ENCODE measurements around the gene MRPL40.
A peak's percentile ranks its signal among the peaks of the same experiment; 100 is the strongest.

MRPL40 gene

GRCh38 chr22:19464975-19465374 lies 32.6 kb downstream of the MRPL40 start:
- no peak overlapping the region for H3K4me3 ChIP-seq
- H3K4me1 ChIP-seq: no peaks in the 10 kb centered on the region; the same call in 1 of the 2 replicates
- no peaks in the 10 kb centered on the region for H3K27me3 ChIP-seq (ENCODE audit: low read depth)
- H3K36me3 ChIP-seq (replicated peaks): peaks cover 82% of the 10 kb centered on the region
- in situ Hi-C loops (cut with MboI; ENCODE audit: low sequenced_read_pairs): no loop called here
- H3K9me3 ChIP-seq: no peaks in the 10 kb centered on the region
- no peak for DNase-seq (ENCODE audit: low spot score in 2 of 2)

- no peak for DNase-seq (ENCODE audit: low spot score in 2 of 2)
- H3K4me1 ChIP-seq: no peaks in the 10 kb centered on the region; the same call in 1 of the 2 replicates
- H3K9me3 ChIP-seq: no peaks in the 10 kb centered on the region
- in situ Hi-C loops (cut with MboI; ENCODE audit: low sequenced_read_pairs): no loop called here
- no peaks in the 10 kb centered on the region for H3K27me3 ChIP-seq (ENCODE audit: low read depth)
- peaks cover 83% of the 10 kb centered on the region for H3K36me3 ChIP-seq (replicated peaks)
- H3K4me3 ChIP-seq: no peak overlapping the region
Measured at GRCh38 chr22:19466126-19466716, 33.9 kb downstream of the MRPL40 start.

GRCh38 chr22:19466848-19467752 lies 34.8 kb downstream of the MRPL40 start:
- no peak for DNase-seq (ENCODE audit: low spot score in 2 of 2)
- Histone ChIP-seq H3K36me3 (replicated peaks) (peaks cover 91% of the 10 kb centered on the region), H3K4me3 (no peak overlapping the region)

DNA sequence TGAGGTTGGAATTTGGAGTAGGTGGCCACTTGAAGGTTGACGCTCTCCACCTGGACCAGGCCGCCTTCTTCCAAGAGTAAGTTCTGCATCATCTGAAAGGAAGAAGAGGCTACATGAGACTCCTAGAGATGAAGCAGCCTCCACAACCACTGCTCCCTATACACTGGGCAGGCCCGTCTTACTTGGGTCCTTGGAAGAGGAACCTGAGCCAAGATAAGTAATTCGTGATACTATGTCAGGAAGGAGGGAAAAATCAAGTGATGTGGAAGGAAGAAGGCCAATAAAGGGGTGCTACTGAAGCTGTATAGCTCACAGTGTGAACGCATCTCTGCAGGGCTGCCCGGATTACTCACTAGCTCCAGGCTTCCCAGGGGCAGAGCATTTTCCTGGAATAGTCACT lies 35.6 kb downstream of the MRPL40 start:
- no peak for DNase-seq (ENCODE audit: low spot score in 2 of 2)
- H3K27me3 ChIP-seq (ENCODE audit: low read depth): no peaks in the 10 kb centered on the region
- H3K9me3 ChIP-seq: no peaks in the 10 kb centered on the region
- H3K4me1 ChIP-seq: no peaks in the 10 kb centered on the region; the same call in 1 of the 2 replicates
- in situ Hi-C loops (cut with MboI; ENCODE audit: low sequenced_read_pairs): no loop called here
- H3K36me3 ChIP-seq (replicated peaks): peaks cover 89% of the 10 kb centered on the region
- no peak overlapping the region for H3K4me3 ChIP-seq

More at GRCh38 chr22:19466848-19467752, 34.8 kb downstream of the MRPL40 start:
- in situ Hi-C loops (cut with MboI; ENCODE audit: low sequenced_read_pairs): no loop called here
- H3K9me3 ChIP-seq: no peaks in the 10 kb centered on the region
- no peaks in the 10 kb centered on the region for H3K27me3 ChIP-seq (ENCODE audit: low read depth)
- H3K4me1 ChIP-seq: no peaks in the 10 kb centered on the region; the same call in 1 of the 2 replicates

DNA sequence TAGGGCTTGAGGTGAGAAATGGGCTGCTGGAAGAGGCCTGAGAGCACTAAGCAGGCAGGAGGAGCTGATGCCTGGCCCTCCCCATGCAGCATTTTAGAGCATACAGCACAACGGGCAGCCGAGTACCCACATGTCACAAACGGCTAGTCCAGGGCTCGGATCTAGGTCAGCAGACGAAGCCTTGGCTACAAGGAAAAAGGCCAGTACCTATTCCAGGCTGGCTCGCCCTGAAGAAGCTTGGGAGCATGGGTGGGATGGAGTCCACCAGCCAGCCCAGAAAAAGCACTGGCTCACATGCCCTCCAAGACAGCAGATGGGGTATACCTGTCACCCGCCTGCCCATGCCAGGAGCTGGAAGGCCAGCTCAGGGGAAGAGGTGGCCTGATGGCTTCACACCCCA lies 37.1 kb downstream of the MRPL40 start:
- peaks cover 90% of the 10 kb centered on the region for H3K36me3 ChIP-seq (replicated peaks)

GRCh38 chr22:19470010-19470409 lies 37.7 kb downstream of the MRPL40 start:
- Histone ChIP-seq H3K27me3 (ENCODE audit: low read depth) (no peaks in the 10 kb centered on the region), H3K9me3 (no peaks in the 10 kb centered on the region), H3K4me1 (no peaks in the 10 kb centered on the region), H3K36me3 (replicated peaks) (peaks cover 90% of the 10 kb centered on the region), H3K4me3 (no peak overlapping the region)
- no peak for DNase-seq (ENCODE audit: low spot score in 2 of 2)
- in situ Hi-C loops (cut with MboI; ENCODE audit: low sequenced_read_pairs): no loop called here

More for the DNA sequence above, 37.1 kb downstream of the MRPL40 start:
- no peaks in the 10 kb centered on the region for H3K27me3 ChIP-seq (ENCODE audit: low read depth)
- DNase-seq (ENCODE audit: low spot score in 2 of 2): no peak
- no peaks in the 10 kb centered on the region for H3K4me1 ChIP-seq
- no peak overlapping the region for H3K4me3 ChIP-seq
- in situ Hi-C loops (cut with MboI; ENCODE audit: low sequenced_read_pairs): no loop called here
- no peaks in the 10 kb centered on the region for H3K9me3 ChIP-seq

DNA sequence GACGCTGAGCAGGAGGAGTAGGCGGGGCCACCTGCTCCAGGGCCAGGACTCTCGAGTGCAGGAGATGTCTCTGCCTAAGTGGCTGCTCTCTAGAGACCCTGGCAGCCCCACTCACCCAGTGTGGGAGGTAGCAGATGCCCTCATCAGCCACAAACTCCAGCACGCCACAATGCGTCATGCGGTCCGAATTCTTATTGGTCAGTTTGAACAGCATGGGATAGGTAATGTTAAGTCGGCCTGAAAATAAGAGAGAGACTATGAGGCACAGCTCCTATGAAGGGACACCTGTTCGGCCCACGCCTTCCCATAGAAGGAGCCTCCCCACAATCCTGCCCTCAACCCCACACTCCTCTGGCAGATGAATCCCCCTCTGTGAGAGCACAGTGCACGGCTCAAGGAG lies 39.2 kb downstream of the MRPL40 start:
- peaks cover 85% of the 10 kb centered on the region for H3K36me3 ChIP-seq (replicated peaks)
- no peak for DNase-seq (ENCODE audit: low spot score in 2 of 2)
- in situ Hi-C loops (cut with MboI; ENCODE audit: low sequenced_read_pairs): no loop called here
- H3K4me1 ChIP-seq: no peaks in the 10 kb centered on the region
- H3K27me3 ChIP-seq (ENCODE audit: low read depth): no peaks in the 10 kb centered on the region
- H3K4me3 ChIP-seq: no peak overlapping the region
- H3K9me3 ChIP-seq: no peaks in the 10 kb centered on the region

- H3K36me3 ChIP-seq (replicated peaks): peaks cover 83% of the 10 kb centered on the region
- peaks cover 3% of the 10 kb centered on the region for H3K4me1 ChIP-seq
- no peak for DNase-seq (ENCODE audit: low spot score in 2 of 2)
- in situ Hi-C loops (cut with MboI; ENCODE audit: low sequenced_read_pairs): no loop called here
- H3K27me3 ChIP-seq (ENCODE audit: low read depth): no peaks in the 10 kb centered on the region
- no peak overlapping the region for H3K4me3 ChIP-seq
- no peaks in the 10 kb centered on the region for H3K9me3 ChIP-seq
Measured at GRCh38 chr22:19472233-19472632, 39.9 kb downstream of the MRPL40 start.

GRCh38 chr22:19473578-19473977 lies 41.2 kb downstream of the MRPL40 start:
- H3K36me3 ChIP-seq (replicated peaks): peaks cover 70% of the 10 kb centered on the region
- no peak for DNase-seq (ENCODE audit: low spot score in 2 of 2)
- no peaks in the 10 kb centered on the region for H3K27me3 ChIP-seq (ENCODE audit: low read depth)
- no peak overlapping the region for H3K4me3 ChIP-seq
- no peaks in the 10 kb centered on the region for H3K9me3 ChIP-seq
- H3K4me1 ChIP-seq: peaks cover 5% of the 10 kb centered on the region
- in situ Hi-C loops (cut with MboI; ENCODE audit: low sequenced_read_pairs): no loop called here

DNA sequence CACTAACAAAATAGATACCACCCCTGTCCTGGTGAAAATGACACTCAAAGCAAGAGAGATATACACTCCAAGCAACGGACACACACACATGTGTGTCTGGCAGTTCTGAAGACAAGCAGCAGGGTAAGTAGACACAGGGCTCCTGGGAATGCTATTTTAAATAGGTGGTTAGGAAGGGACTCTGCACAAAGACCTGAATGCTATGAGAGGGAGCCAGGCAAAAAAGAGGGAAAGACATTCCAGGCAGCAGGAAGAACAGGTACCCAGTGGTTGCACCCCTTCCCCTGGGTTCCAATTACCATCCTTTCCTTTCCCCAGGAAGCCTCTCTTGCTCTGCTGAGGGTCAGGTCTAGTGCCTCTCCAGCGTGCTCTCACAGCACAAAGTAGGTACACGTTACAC lies 43.7 kb downstream of the MRPL40 start:
- in situ Hi-C loops (cut with MboI; ENCODE audit: low sequenced_read_pairs): no loop called here
- H3K4me1 ChIP-seq: peaks cover 5% of the 10 kb centered on the region
- H3K4me3 ChIP-seq: no peak overlapping the region
- no peaks in the 10 kb centered on the region for H3K9me3 ChIP-seq
- H3K36me3 ChIP-seq (replicated peaks): peaks cover 49% of the 10 kb centered on the region
- no peak for DNase-seq (ENCODE audit: low spot score in 2 of 2)
- no peaks in the 10 kb centered on the region for H3K27me3 ChIP-seq (ENCODE audit: low read depth)

DNA sequence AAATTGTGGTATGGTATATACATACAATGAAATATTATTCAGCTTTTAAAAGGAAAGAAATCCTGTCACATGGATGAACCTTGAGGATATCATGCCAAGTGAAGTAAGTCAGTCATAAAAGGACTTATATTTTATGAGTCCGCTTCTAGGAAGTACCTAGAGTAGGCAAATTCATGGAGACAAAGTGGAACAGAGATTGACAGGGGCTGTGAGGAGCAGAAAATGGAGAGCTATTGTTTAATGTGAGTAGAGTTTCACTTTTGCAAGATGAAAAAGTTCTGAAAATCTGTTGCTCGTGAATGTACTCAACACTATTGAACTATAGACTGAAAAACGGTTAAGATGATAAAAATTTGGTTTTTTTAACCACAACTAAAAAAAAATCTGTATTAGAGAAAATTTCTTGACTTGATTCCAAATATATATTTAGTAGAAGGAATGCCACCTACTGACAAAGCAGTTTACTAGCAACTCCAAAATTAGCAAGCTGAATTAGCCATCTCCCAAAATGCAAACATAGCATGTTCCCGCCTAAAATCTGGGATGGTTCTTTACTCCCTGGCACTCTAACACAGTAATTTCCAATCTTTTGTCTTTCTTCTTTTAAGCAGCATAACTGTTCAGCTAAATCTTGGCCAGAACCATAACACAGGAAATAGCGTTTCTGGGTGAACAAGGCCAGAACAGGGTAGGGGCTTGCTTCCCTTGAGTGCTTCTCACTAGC lies 45.1 kb downstream of the MRPL40 start:
- in situ Hi-C loops (cut with MboI; ENCODE audit: low sequenced_read_pairs): no loop called here
- Histone ChIP-seq H3K36me3 (replicated peaks) (peaks cover 48% of the 10 kb centered on the region), H3K9me3 (no peaks in the 10 kb centered on the region), H3K4me1 (peaks cover 5% of the 10 kb centered on the region), H3K27me3 (ENCODE audit: low read depth) (no peaks in the 10 kb centered on the region), H3K4me3 (peak overlapping the region; percentile 92)
- no peak for DNase-seq (ENCODE audit: low spot score in 2 of 2)

- in situ Hi-C loops (cut with MboI; ENCODE audit: low sequenced_read_pairs): no loop called here
- no peaks in the 10 kb centered on the region for H3K9me3 ChIP-seq
- peak overlapping the region; percentile 92 for H3K4me3 ChIP-seq
- H3K27me3 ChIP-seq (ENCODE audit: low read depth): no peaks in the 10 kb centered on the region
- H3K4me1 ChIP-seq: peaks cover 5% of the 10 kb centered on the region
- peaks cover 49% of the 10 kb centered on the region for H3K36me3 ChIP-seq (replicated peaks)
- no peak for DNase-seq (ENCODE audit: low spot score in 2 of 2)
Measured at GRCh38 chr22:19478045-19478900, 45.9 kb downstream of the MRPL40 start.

DNA sequence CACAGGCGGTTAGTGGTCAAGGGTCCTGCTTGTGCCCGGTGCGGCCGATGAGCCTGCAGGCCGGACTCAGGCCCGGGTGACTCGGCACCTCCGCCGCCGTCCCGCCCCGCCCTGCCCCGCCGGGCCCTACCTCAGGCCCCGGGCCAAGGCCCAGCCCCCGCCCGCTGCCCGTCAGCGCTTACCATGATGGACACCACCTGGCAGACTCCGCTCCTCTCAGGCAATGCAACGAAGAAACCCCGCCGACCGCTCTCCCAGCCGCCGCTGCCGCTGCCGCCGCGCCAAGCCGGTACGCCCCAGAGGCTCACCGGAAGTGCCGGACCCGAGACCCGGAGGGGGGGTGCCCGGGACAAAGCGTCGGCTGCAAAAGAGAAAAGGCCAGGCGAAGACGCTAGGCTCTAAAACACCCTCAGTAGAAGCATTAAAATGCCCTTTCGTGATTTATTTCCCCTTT lies 46.6 kb downstream of the MRPL40 start, which contains the start of gene UFD1:
Gene UFD1 (minus strand): TSS at position 293 of the 454 bp plus-strand sequence. CDS start 108 bp downstream, at position 185.
- peak; percentile 66 to 89 for DNase-seq (ENCODE audit: low spot score in 2 of 2)
- no peaks in the 10 kb centered on the region for H3K9me3 ChIP-seq
- peaks cover 49% of the 10 kb centered on the region for H3K36me3 ChIP-seq (replicated peaks)
- in situ Hi-C loops (cut with MboI; ENCODE audit: low sequenced_read_pairs): no loop called here
- H3K4me1 ChIP-seq: peaks cover 5% of the 10 kb centered on the region
- peak within 1 kb of the TSS; percentile 92 for H3K4me3 ChIP-seq
- H3K27me3 ChIP-seq (ENCODE audit: low read depth): no peaks in the 10 kb centered on the region

All from HAP-1 (cell line).